Measurements from ENCODE around the gene GHITM. TPM values are rescaled to one million over a fixed set of nuclear protein-coding genes. Genes with fewer than 3 reads are reported as not detected.

The GHITM gene
- total and polyA plus RNA-seq, 2 of the 13 experiments (the other 11 are each of a cell fraction or from before 2014, with no cell fraction given) = 163 to 212 TPM

DNA sequence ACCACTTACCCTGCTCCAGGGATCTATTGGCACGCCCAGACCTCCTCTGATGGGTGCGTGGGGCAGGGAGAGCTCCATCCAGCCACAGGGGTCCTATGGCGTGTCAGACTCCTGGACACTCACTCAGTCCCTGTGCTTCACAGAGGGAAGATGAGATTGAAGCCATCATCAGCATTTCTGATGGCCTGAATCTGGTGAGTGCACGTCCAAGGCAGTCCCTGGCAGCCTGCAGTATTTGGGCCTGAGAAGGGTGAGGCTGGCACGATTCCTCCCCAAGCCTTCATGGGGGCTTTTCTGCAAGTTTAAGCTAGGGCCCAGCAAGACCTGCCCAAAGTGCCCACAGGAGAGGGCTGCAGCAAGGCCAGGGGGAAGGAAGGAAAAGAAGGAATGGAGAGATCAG is 58.3 kb downstream of the GHITM start (continued):
- no peak for TF ChIP-seq ZNF556 (CRISPR knock-in tag; IDR thresholded peaks at IDR 0.05; ENCODE audit: borderline replicate concordance)
- no peak for TF ChIP-seq HOXA3 (CRISPR knock-in tag; IDR thresholded peaks at IDR 0.05)
- TF ChIP-seq ZNF546 (CRISPR knock-in tag; conservative IDR thresholded peaks at IDR 0.05) = no peak
- TF ChIP-seq THAP11 (CRISPR knock-in tag; IDR thresholded peaks at IDR 0.05) = no peak
- TF ChIP-seq, protein P1, sequence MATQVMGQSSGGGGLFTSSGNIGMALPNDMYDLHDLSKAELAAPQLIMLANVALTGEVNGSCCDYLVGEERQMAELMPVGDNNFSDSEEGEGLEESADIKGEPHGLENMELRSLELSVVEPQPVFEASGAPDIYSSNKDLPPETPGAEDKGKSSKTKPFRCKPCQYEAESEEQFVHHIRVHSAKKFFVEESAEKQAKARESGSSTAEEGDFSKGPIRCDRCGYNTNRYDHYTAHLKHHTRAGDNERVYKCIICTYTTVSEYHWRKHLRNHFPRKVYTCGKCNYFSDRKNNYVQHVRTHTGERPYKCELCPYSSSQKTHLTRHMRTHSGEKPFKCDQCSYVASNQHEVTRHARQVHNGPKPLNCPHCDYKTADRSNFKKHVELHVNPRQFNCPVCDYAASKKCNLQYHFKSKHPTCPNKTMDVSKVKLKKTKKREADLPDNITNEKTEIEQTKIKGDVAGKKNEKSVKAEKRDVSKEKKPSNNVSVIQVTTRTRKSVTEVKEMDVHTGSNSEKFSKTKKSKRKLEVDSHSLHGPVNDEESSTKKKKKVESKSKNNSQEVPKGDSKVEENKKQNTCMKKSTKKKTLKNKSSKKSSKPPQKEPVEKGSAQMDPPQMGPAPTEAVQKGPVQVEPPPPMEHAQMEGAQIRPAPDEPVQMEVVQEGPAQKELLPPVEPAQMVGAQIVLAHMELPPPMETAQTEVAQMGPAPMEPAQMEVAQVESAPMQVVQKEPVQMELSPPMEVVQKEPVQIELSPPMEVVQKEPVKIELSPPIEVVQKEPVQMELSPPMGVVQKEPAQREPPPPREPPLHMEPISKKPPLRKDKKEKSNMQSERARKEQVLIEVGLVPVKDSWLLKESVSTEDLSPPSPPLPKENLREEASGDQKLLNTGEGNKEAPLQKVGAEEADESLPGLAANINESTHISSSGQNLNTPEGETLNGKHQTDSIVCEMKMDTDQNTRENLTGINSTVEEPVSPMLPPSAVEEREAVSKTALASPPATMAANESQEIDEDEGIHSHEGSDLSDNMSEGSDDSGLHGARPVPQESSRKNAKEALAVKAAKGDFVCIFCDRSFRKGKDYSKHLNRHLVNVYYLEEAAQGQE (IDR thresholded peaks at IDR 0.05; ENCODE audit: borderline replicate concordance in 1 of 2, low read depth in 1 of 2, low read length in 2 of 2) = no peak
- TF ChIP-seq, protein P2, sequence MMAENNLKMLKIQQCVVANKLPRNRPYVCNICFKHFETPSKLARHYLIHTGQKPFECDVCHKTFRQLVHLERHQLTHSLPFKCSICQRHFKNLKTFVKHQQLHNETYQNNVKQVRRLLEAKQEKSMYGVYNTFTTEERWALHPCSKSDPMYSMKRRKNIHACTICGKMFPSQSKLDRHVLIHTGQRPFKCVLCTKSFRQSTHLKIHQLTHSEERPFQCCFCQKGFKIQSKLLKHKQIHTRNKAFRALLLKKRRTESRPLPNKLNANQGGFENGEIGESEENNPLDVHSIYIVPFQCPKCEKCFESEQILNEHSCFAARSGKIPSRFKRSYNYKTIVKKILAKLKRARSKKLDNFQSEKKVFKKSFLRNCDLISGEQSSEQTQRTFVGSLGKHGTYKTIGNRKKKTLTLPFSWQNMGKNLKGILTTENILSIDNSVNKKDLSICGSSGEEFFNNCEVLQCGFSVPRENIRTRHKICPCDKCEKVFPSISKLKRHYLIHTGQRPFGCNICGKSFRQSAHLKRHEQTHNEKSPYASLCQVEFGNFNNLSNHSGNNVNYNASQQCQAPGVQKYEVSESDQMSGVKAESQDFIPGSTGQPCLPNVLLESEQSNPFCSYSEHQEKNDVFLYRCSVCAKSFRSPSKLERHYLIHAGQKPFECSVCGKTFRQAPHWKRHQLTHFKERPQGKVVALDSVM (CRISPR knock-in tag; IDR thresholded peaks at IDR 0.05) = no peak
- no peak for TF ChIP-seq U2AF2 (IDR thresholded peaks at IDR 0.05; ENCODE audit: low read depth, low read length)

Measured in HepG2 (cell line).